Measurements from ENCODE around the gene ATP5MC3.

- TF ChIP-seq, protein P1, sequence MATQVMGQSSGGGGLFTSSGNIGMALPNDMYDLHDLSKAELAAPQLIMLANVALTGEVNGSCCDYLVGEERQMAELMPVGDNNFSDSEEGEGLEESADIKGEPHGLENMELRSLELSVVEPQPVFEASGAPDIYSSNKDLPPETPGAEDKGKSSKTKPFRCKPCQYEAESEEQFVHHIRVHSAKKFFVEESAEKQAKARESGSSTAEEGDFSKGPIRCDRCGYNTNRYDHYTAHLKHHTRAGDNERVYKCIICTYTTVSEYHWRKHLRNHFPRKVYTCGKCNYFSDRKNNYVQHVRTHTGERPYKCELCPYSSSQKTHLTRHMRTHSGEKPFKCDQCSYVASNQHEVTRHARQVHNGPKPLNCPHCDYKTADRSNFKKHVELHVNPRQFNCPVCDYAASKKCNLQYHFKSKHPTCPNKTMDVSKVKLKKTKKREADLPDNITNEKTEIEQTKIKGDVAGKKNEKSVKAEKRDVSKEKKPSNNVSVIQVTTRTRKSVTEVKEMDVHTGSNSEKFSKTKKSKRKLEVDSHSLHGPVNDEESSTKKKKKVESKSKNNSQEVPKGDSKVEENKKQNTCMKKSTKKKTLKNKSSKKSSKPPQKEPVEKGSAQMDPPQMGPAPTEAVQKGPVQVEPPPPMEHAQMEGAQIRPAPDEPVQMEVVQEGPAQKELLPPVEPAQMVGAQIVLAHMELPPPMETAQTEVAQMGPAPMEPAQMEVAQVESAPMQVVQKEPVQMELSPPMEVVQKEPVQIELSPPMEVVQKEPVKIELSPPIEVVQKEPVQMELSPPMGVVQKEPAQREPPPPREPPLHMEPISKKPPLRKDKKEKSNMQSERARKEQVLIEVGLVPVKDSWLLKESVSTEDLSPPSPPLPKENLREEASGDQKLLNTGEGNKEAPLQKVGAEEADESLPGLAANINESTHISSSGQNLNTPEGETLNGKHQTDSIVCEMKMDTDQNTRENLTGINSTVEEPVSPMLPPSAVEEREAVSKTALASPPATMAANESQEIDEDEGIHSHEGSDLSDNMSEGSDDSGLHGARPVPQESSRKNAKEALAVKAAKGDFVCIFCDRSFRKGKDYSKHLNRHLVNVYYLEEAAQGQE (IDR thresholded peaks at IDR 0.05; ENCODE audit: low read depth): no peak
- no peak for TF ChIP-seq TAF1 (IDR thresholded peaks at IDR 0.05; ENCODE audit: low read depth)
- TF ChIP-seq YY1 (IDR thresholded peaks at IDR 0.05; ENCODE audit: low read depth): no peak
- no peak for TF ChIP-seq TCF12 (IDR thresholded peaks at IDR 0.05; ENCODE audit: low read depth)
- TF ChIP-seq ZBTB7A (IDR thresholded peaks at IDR 0.05; ENCODE audit: low read depth): no peak
- TF ChIP-seq TEAD4 (IDR thresholded peaks at IDR 0.05): no peak
- no peak for TF ChIP-seq CREB1 (IDR thresholded peaks at IDR 0.05; ENCODE audit: low read depth)
These were observed 37.8 kb downstream of the ATP5MC3 start for GRCh38 chr2:175143678-175144077.
